HEK293T (cell line): ENCODE data around the gene TAS2R40.
"Not testable (repeated sequence)": the region's sequence is repeated elsewhere in the genome, so short reads cannot be mapped to it uniquely, and the experiment has no call there.

Experiments
- BHLHE40 ChIP-seq: fragments of 450-650 bp; IDR thresholded peaks from 2 replicates; pipeline ENCODE4 v1.6.1; 2016; ENCODE audit warnings: mild to moderate bottlenecking, moderate library complexity, borderline replicate concordance
- ELF4 ChIP-seq: fragments of 450-650 bp; IDR thresholded peaks from 2 replicates; pipeline ENCODE4 v1.6.1; 2017; ENCODE audit warnings: antibody characterized with exemption
- L3MBTL2 ChIP-seq: fragments of 450-650 bp; conservative IDR thresholded peaks from 2 replicates; pipeline ENCODE4 v1.6.1; 2016; ENCODE audit warnings: mild to moderate bottlenecking
- LEF1 ChIP-seq: fragments of 450-650 bp; IDR thresholded peaks from 2 replicates; pipeline ENCODE4 v1.6.1; 2017; ENCODE audit warnings: mild to moderate bottlenecking, borderline replicate concordance
- NFRKB ChIP-seq: fragments of 450-650 bp; IDR thresholded peaks from 2 replicates; pipeline ENCODE4 v1.6.1; 2016; ENCODE audit warnings: mild to moderate bottlenecking, moderate library complexity
- SP1 ChIP-seq: fragments of 450-650 bp; IDR thresholded peaks from 2 replicates; pipeline ENCODE4 v1.6.1; 2017

DNA sequence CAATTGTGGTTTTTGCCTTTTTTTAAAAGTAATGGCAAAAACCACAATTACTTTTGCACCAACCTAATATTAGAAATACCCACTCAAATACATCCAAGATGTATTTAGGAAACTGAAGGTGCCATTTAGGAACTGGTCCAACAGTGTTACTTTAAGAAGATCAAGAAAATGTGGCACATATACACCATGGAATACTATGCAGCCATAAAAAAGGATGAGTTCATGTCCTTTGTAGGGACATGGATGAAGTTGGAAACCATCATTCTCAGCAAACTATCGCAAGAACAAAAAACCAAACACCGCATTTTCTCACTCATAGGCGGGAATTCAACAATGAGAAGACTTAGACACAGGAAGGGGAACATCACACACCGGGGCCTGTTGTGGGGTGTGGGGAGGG lies 41.1 kb upstream of the TAS2R40 start:
- not testable (repeated sequence) for TF ChIP-seq SP1, NFRKB, L3MBTL2, BHLHE40, ELF4, LEF1
